GM21423 (cell line): Measurements from ENCODE around the gene DUSP28.
A peak's percentile ranks its signal among the peaks of the same experiment; 100 is the strongest.

Experiments used
- ATAC-seq: cut with Tn5 transposase; IDR thresholded peaks from one replicate; pipeline ENCODE4 v1.9.1; 2021; ENCODE audit warnings: mild to moderate bottlenecking, moderate library complexity; ENCODE audit not compliant: unreplicated experiment

DUSP28 gene

GRCh38 chr2:240585681-240586197 is 25.6 kb downstream of the DUSP28 start:
- no peak for ATAC-seq

GRCh38 chr2:240586198-240586918 is 26.2 kb downstream of the DUSP28 start, which contains the start of gene CAPN10:
TSS of gene CAPN10 (plus strand) at chr2:240586734. CDS start at chr2:240586912, 178 bp downstream.
- peak; percentile 61 for ATAC-seq

GRCh38 chr2:240586919-240587800 is 27.0 kb downstream of the DUSP28 start:
- peak; percentile 1 for ATAC-seq

GRCh38 chr2:240588006-240588655 is 28.0 kb downstream of the DUSP28 start:
- ATAC-seq, result no peak

GRCh38 chr2:240588669-240589068 is 28.5 kb downstream of the DUSP28 start:
- no peak for ATAC-seq

GRCh38 chr2:240589375-240589774 is 29.2 kb downstream of the DUSP28 start:
- no peak for ATAC-seq

- no peak for ATAC-seq
These were observed 29.8 kb downstream of the DUSP28 start for GRCh38 chr2:240589850-240590525.

GRCh38 chr2:240590681-240591111 is 30.5 kb downstream of the DUSP28 start:
- ATAC-seq, result no peak

- ATAC-seq, result no peak
These were observed 31.1 kb downstream of the DUSP28 start for GRCh38 chr2:240591226-240591625.

- no peak for ATAC-seq
These were observed 31.6 kb downstream of the DUSP28 start for GRCh38 chr2:240591784-240592183.

GRCh38 chr2:240593026-240593702 is 33.0 kb downstream of the DUSP28 start:
- no peak for ATAC-seq

- ATAC-seq, result no peak
These were observed 33.7 kb downstream of the DUSP28 start for GRCh38 chr2:240593703-240594451.

GRCh38 chr2:240594511-240595380 is 34.6 kb downstream of the DUSP28 start:
- no peak for ATAC-seq

GRCh38 chr2:240595381-240596079 is 35.4 kb downstream of the DUSP28 start:
- ATAC-seq, result no peak

GRCh38 chr2:240596080-240596460 is 35.9 kb downstream of the DUSP28 start:
- no peak for ATAC-seq

GRCh38 chr2:240596491-240596931 is 36.4 kb downstream of the DUSP28 start:
- no peak for ATAC-seq

- no peak for ATAC-seq
These were observed 36.9 kb downstream of the DUSP28 start for GRCh38 chr2:240597054-240597418.
